SK-N-SH (cell line): ENCODE results near the gene PPP6C. TPM values are rescaled to one million over a fixed set of nuclear protein-coding genes. Genes with fewer than 3 reads are reported as not detected.

Experiments used
- CTCF ChIA-PET: fragments of 300-600, 350-600 bp; formaldehyde crosslinking; extraction: SDS; loops from one replicate; lab custom pipeline; 2021; lab: Yijun Ruan, JAX
- POLR2A ChIA-PET: fragments of 350-600 bp; sonication (Branson Sonifier 250); formaldehyde crosslinking; extraction: SDS; loops from one replicate; lab custom pipeline; 2020; ENCODE audit warnings: antibody characterized with exemption, inconsistent platforms; lab: Yijun Ruan, JAX
- DNase-seq: peaks from one replicate; pipeline ENCODE4 v3.0.0; 2012
- H2AFZ ChIP-seq: fragments of 200-600 bp; sonication (generic); 2 replicates; pipeline ENCODE4 v1.8.1; 2016; ENCODE audit warnings: antibody characterized with exemption, mild to moderate bottlenecking, low read depth
- H3F3A ChIP-seq: fragments of 200-600 bp; sonication (generic); replicated peaks from 2 replicates; pipeline ENCODE3; 2016; ENCODE audit warnings: antibody characterized with exemption, mild to moderate bottlenecking; ENCODE audit not compliant: insufficient read depth
- H3K27ac ChIP-seq, 2 experiments: fragments of 200-500 bp in 1 of 2; fragments of 200-600 bp in 1 of 2; sonication (Bioruptor generic) in 1 of 2; sonication (generic), shearing (Covaris generic) in 1 of 2; 2 replicates each; pipeline versions ENCODE4 v1.5.1 to v1.6.1; 2014 to 2016; ENCODE audit warnings: low read depth in 2 of 2, inconsistent platforms in 1 of 2, low read length in 1 of 2, mild to moderate bottlenecking in 1 of 2, mixed read lengths in 1 of 2
- H3K27me3 ChIP-seq: fragments of 200-600 bp; sonication (generic), shearing (Covaris generic); 2 replicates; pipeline ENCODE4 v1.6.1; 2016; ENCODE audit warnings: mixed run types; ENCODE audit not compliant: insufficient read depth
- H3K36me3 ChIP-seq, 2 experiments: fragments of 200-500 bp in 1 of 2; fragments of 200-600 bp in 1 of 2; sonication (Bioruptor generic) in 1 of 2; sonication (generic) in 1 of 2; replicated peaks in 1 of 2; 2 replicates each; pipeline versions ENCODE3 to v1.5.1; 2014 to 2016; ENCODE audit warnings: low read length in 1 of 2, mild to moderate bottlenecking in 1 of 2; ENCODE audit not compliant: insufficient read depth in 2 of 2, control insufficient read depth in 1 of 2
- H3K4me1 ChIP-seq, 2 experiments: fragments of 200-500 bp in 1 of 2; fragments of 200-600 bp in 1 of 2; sonication (Bioruptor generic) in 1 of 2; sonication (generic), shearing (Covaris generic) in 1 of 2; 2 replicates each; pipeline versions ENCODE4 v1.5.1 to v1.6.1; 2014 to 2016; ENCODE audit warnings: low read depth in 1 of 2, low read length in 1 of 2, mixed run types in 1 of 2; ENCODE audit not compliant: insufficient read depth in 2 of 2, control insufficient read depth in 1 of 2
- H3K4me2 ChIP-seq: fragments of 200-600 bp; sonication (generic), shearing (Covaris generic); 2 replicates; pipeline ENCODE4 v1.6.1; 2017; ENCODE audit warnings: mixed run types
- H3K4me3 ChIP-seq, 2 experiments: fragments of 200-500 bp in 1 of 2; fragments of 200-600 bp in 1 of 2; sonication (Bioruptor generic) in 1 of 2; sonication (generic), shearing (Covaris generic) in 1 of 2; 2 replicates each; pipeline versions ENCODE4 v1.5.1 to v1.8.1; 2014 to 2016; ENCODE audit warnings: low read depth in 2 of 2, inconsistent platforms in 1 of 2, low read length in 1 of 2, mild to moderate bottlenecking in 1 of 2, mixed read lengths in 1 of 2, moderate library complexity in 1 of 2
- H3K79me2 ChIP-seq: fragments of 200-600 bp; sonication (generic); 2 replicates; pipeline ENCODE4 v1.8.1; 2017; ENCODE audit warnings: mild to moderate bottlenecking; ENCODE audit not compliant: insufficient read depth
- H3K9ac ChIP-seq: fragments of 200-600 bp; sonication (generic); 2 replicates; pipeline ENCODE4 v1.6.1; 2017; ENCODE audit warnings: mixed run types
- H3K9me2 ChIP-seq: fragments of 200-600 bp; sonication (generic); 2 replicates; pipeline ENCODE4 v1.6.1; 2017; ENCODE audit warnings: mixed run types
- H3K9me3 ChIP-seq: fragments of 200-600 bp; sonication (generic); 2 replicates; pipeline ENCODE4 v1.6.1; 2017; ENCODE audit warnings: mixed run types, mild to moderate bottlenecking, moderate library complexity
- H4K20me1 ChIP-seq: fragments of 200-600 bp; sonication (generic); 2 replicates; pipeline ENCODE4 v1.6.1; 2017; ENCODE audit warnings: mild to moderate bottlenecking, mixed run types; ENCODE audit not compliant: insufficient read depth
- CTCF ChIP-seq: fragments of 200-600 bp; sonication (generic); IDR thresholded peaks from 2 replicates; pipeline ENCODE4 v1.6.1; 2017; ENCODE audit warnings: antibody characterized with exemption, mild to moderate bottlenecking, moderate library complexity
- ELF1 ChIP-seq: IDR thresholded peaks from 2 replicates; pipeline ENCODE4 v1.4.0; 2012
- EP300 ChIP-seq, 2 experiments: IDR thresholded peaks; 2 replicates each; pipeline versions ENCODE4 v1.4.0 to v1.6.1; 2012; ENCODE audit warnings: borderline replicate concordance in 1 of 2, low read depth in 1 of 2, low read length in 1 of 2
- EZH2phosphoT487 ChIP-seq: fragments of 200-600 bp; sonication (generic); IDR thresholded peaks from 2 replicates; pipeline ENCODE4 v1.6.1; 2017; ENCODE audit warnings: low read depth, mixed run types, mild to moderate bottlenecking, antibody characterized with exemption, moderate library complexity, borderline replicate concordance
- FOSL2 ChIP-seq: IDR thresholded peaks from 2 replicates; pipeline ENCODE4 v1.4.0; 2012; ENCODE audit warnings: low read depth, mild to moderate bottlenecking, moderate library complexity, borderline replicate concordance
- GABPA ChIP-seq: IDR thresholded peaks from 2 replicates; pipeline ENCODE4 v1.4.0; 2012; ENCODE audit warnings: low read depth, mild to moderate bottlenecking
- GATA2 ChIP-seq: sonication (generic); formaldehyde crosslinking; IDR thresholded peaks from 2 replicates; pipeline ENCODE4 v1.5.0; 2020; ENCODE audit warnings: mild to moderate bottlenecking, missing genetic modification reagents
- MAX ChIP-seq: IDR thresholded peaks from 2 replicates; pipeline ENCODE4 v1.4.0; 2012; ENCODE audit warnings: low read depth
- PBX3 ChIP-seq: IDR thresholded peaks from 2 replicates; pipeline ENCODE4; 2012
- POLR2AphosphoS5 ChIP-seq: IDR thresholded peaks from 2 replicates; pipeline ENCODE4 v1.6.1; 2012; ENCODE audit warnings: low read depth, low read length
- RAD21 ChIP-seq: IDR thresholded peaks from 2 replicates; pipeline ENCODE4 v1.6.1; 2012; ENCODE audit warnings: mild to moderate bottlenecking, low read length
- RFX5 ChIP-seq: IDR thresholded peaks from 2 replicates; pipeline ENCODE4 v1.6.1; 2012; ENCODE audit warnings: mild to moderate bottlenecking, improper control_type of control experiment, low read length
- RXRA ChIP-seq: IDR thresholded peaks from 2 replicates; pipeline ENCODE4 v1.4.0; 2012; ENCODE audit warnings: low read depth, mild to moderate bottlenecking, borderline replicate concordance
- SMC3 ChIP-seq: IDR thresholded peaks from 2 replicates; pipeline ENCODE4 v1.6.1; 2012; ENCODE audit warnings: low read depth, low read length, improper control_type of control experiment
- TAF1 ChIP-seq: IDR thresholded peaks from 2 replicates; pipeline ENCODE4 v1.6.1; 2012; ENCODE audit warnings: low read depth, mild to moderate bottlenecking, low read length, moderate library complexity, borderline replicate concordance
- TCF12 ChIP-seq: IDR thresholded peaks from 2 replicates; pipeline ENCODE4 v1.4.0; 2012
- TEAD4 ChIP-seq: IDR thresholded peaks from 2 replicates; pipeline ENCODE4 v1.4.0; 2012; ENCODE audit warnings: mild to moderate bottlenecking, borderline replicate concordance; ENCODE audit not compliant: insufficient read depth
- USF1 ChIP-seq: IDR thresholded peaks from 2 replicates; pipeline ENCODE4 v1.4.0; 2012; ENCODE audit warnings: low read depth, borderline replicate concordance
- USF2 ChIP-seq: fragments of 150-350 bp; IDR thresholded peaks from 2 replicates; pipeline ENCODE4 v1.6.1; 2017; ENCODE audit warnings: antibody characterized with exemption, low read length, low read depth, borderline replicate concordance
- WGBS: methylation state at CpG from one replicate; pipeline ENCODE4 v1.1.6; 2017; ENCODE audit warnings: low lambda C conversion rate; 5-methylcytosine and 5-hydroxymethylcytosine counted together
- polyA plus RNA-seq, 3 experiments: library from polyadenylated mRNA; depleted of rRNA; stranded (reverse); fragments of >200 nt; gene quantifications; 2 replicates each; pipeline ENCODE4 v1.2.3, GENCODE V29; 2012

Gene PPP6C
- polyA plus RNA-seq, 1 of the 3 experiments (the other 2 are of a cell fraction), result 14.8 TPM

- peaks cover 0 to 16% of the 10 kb centered on the region in 2 experiments for H3K36me3 ChIP-seq
- no peaks in the 10 kb centered on the region for H3F3A ChIP-seq
- peaks cover 66% of the 10 kb centered on the region for H4K20me1 ChIP-seq
- CTCF ChIA-PET, result no interaction called here
- no peaks in the 10 kb centered on the region for H3K27me3 ChIP-seq
- H3K27ac ChIP-seq, result no peak overlapping the region
- TF ChIP-seq SMC3 (no peak), MAX (no peak), TEAD4 (no peak), GABPA (no peak), USF1 (no peak), USF2 (no peak), EZH2phosphoT487 (no peak), RXRA (no peak), TAF1 (no peak), PBX3 (no peak), RAD21 (no peak), POLR2AphosphoS5 (no peak), FOSL2 (no peak), EP300 (IDR thresholded peaks at IDR 0.05; ENCODE audit: borderline replicate concordance in 1 of 2, low read depth in 1 of 2, low read length in 1 of 2) (no peak), GATA2 (CRISPR knock-in tag) (no peak)
- H3K9ac ChIP-seq, result no peak overlapping the region
- 100% methylated on average over 1 of the region's 1 CpG for WGBS
- no peak overlapping the region for H2AFZ ChIP-seq
- peaks cover 99% of the 10 kb centered on the region for H3K79me2 ChIP-seq
- POLR2A ChIA-PET, result no interaction called here
- no peaks in the 10 kb centered on the region for H3K9me3 ChIP-seq
- peaks cover 0 to 3% of the 10 kb centered on the region in 2 experiments; a peak in 1 of 4 replicates for H3K4me1 ChIP-seq
- no peak overlapping the region for H3K4me2 ChIP-seq
- H3K9me2 ChIP-seq, result no peaks in the 10 kb centered on the region
- no peak for DNase-seq
- H3K4me3 ChIP-seq, result no peak overlapping the region
These were observed 11.7 kb downstream of the PPP6C start for GRCh38 chr9:125177888-125178287.

GRCh38 chr9:125176636-125177035 is 13.0 kb downstream of the PPP6C start:
- H3K27me3 ChIP-seq, result no peaks in the 10 kb centered on the region
- H3K36me3 ChIP-seq, result peaks cover 0 to 16% of the 10 kb centered on the region in 2 experiments
- H3F3A ChIP-seq, result peaks cover 3% of the 10 kb centered on the region
- CTCF ChIA-PET, result no interaction called here
- H3K4me3 ChIP-seq, result no peak overlapping the region
- no peaks in the 10 kb centered on the region for H3K9me2 ChIP-seq
- H3K27ac ChIP-seq, result no peak overlapping the region
- peak; percentile 64 for TF ChIP-seq PBX3
- TF ChIP-seq RAD21, result no peak
- no peak for TF ChIP-seq CTCF
- TF ChIP-seq ELF1, result no peak
- TF ChIP-seq RFX5, result no peak
- TF ChIP-seq TCF12, result peak; percentile 57; the same call in 1 of the 2 replicates
- H3K9ac ChIP-seq, result no peak overlapping the region
- peaks cover 56% of the 10 kb centered on the region for H4K20me1 ChIP-seq
- POLR2A ChIA-PET, result no interaction called here
- peak; percentile 30 for DNase-seq
- no peaks in the 10 kb centered on the region for H3K9me3 ChIP-seq
- 84% methylated on average over 3 of the region's 3 CpGs for WGBS
- no peak overlapping the region for H3K4me2 ChIP-seq
- H3K4me1 ChIP-seq, result peaks cover 0 to 3% of the 10 kb centered on the region in 2 experiments; a peak in 1 of 4 replicates
- no peak overlapping the region for H2AFZ ChIP-seq
- peaks cover 99% of the 10 kb centered on the region for H3K79me2 ChIP-seq
